ENCODE data around the gene PGAM5.

GRCh38 chr12:132741620-132742019 lies 31.0 kb downstream of the PGAM5 start:
- TF ChIP-seq EZH2 (IDR thresholded peaks at IDR 0.05; ENCODE audit: insufficient read depth, poor library complexity, severe bottlenecking): no peak
- TF ChIP-seq EZH2phosphoT487 (IDR thresholded peaks at IDR 0.05; ENCODE audit: insufficient read depth, low read depth): no peak
